Epithelial cell of prostate (primary cell): Measurements from ENCODE around the gene SLC4A1.

Experiments used
- DNase-seq: peaks from one replicate; pipeline ENCODE4 v3.0.0-alpha.2; 2011; ENCODE audit warnings: low read depth, low spot score
- H3K27ac ChIP-seq: fragments of 450-650 bp; 2 replicates; pipeline ENCODE4 v1.5.1; 2017; ENCODE audit warnings: mild to moderate bottlenecking

SLC4A1 gene

DNA sequence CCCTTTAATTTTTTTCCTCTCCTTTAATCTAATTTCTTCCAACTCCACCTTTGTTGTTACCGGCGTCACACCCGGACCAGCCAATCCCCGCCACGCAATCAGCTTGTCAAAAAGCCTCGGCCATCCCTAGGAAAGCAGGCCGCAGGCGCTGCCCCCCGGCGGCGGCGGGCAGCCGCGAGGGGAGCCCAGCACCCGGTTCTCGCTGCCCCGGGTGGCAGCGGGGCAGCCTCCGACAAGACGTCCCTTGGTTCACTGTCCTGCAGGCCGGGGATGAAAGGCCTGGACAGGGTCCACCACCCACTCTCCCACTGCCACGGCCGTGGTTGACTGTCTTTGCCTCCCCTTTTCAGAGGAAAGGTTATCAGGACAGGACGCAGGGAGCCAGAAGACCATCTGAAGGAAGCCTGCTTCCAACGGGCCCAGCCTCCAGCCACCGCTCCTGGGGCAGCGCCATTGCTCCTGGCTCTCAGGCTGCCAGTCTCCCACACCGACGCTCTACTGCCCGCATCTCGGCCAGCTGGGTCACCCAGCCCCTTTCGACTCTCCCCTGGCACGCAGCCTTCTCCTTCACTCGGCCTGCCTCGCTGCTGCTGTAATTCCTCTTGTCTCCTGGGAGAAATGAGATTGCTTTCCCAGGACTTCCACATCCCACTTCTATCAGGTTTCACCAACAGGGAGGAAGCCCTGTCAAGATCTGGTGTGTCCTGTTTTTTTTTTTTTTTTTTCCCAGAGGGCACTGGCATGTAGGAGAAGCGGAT is 45.6 kb downstream of the SLC4A1 start:
- no peak for DNase-seq
- peak overlapping the region; percentile 96 for H3K27ac ChIP-seq

DNA sequence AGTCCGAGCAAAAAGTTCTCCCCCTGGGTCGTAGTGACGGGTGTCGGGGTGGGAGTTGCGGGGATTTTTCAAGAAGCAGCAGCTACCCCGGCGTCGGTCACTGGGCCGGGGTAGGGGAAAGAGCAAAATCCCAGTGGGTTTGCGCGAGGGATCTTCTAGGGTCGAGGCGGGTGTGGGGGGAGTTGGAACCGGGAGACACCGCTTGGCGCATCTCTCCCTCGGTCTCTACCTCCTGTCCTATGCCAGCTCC is 46.1 kb downstream of the SLC4A1 start:
- H3K27ac ChIP-seq, result peak overlapping the region; percentile 96
- no peak for DNase-seq

GRCh38 chr17:44221084-44221861 is 46.7 kb downstream of the SLC4A1 start:
- peak overlapping the region; percentile 96 for H3K27ac ChIP-seq
- no peak for DNase-seq

GRCh38 chr17:44220213-44221083 is 47.5 kb downstream of the SLC4A1 start:
- peak overlapping the region; percentile 96 for H3K27ac ChIP-seq
- no peak for DNase-seq

GRCh38 chr17:44219616-44220212 is 48.2 kb downstream of the SLC4A1 start, which contains the start of gene UBTF:
TSS of gene UBTF (minus strand) at chr17:44219675. CDS start at chr17:44218229, 1,446 bp downstream.
- peak within 1 kb of the TSS; percentile 96 for H3K27ac ChIP-seq
- no peak for DNase-seq

GRCh38 chr17:44219108-44219615 is 48.8 kb downstream of the SLC4A1 start:
- no peak for DNase-seq
- H3K27ac ChIP-seq, result peak overlapping the region; percentile 96

DNA sequence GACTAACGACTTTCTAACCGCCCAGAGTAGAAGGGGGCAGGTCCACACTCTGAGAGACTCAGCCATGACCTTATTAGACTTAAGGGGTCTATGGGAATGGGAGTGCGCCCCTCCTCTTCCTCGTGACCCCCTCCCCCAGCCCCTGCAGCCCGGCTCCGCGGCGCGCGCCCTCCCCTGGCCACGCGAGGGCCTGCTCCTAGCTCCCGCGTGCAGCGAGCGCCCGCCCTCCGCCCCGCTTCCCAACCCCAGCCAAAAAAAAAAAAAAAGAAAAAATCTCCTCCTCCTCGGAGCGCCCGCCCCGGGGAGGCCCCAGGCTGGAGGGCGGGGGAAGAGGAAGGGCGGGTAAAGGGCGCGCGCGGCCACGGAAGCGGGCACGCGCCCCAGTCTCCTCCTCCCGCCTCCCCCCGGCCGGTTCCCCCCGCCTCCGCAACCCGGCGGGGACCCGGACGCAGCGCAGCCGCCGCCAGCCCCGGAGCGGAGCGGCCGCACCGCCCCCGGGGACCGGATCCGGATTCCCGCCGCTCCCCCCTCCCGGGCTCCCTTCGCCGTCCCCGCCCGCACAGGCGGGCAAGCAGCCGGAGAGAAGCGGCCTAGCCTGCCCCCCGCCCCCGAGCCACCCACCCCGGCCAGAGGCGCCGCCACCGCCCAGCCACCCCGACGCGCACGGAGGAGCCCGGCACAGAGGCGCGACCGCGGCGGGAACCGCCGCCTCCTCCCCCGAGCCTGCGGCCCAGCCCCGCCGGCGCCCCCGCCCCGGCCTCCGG is 49.4 kb downstream of the SLC4A1 start:
- peak overlapping the region; percentile 96 for H3K27ac ChIP-seq
- no peak for DNase-seq

DNA sequence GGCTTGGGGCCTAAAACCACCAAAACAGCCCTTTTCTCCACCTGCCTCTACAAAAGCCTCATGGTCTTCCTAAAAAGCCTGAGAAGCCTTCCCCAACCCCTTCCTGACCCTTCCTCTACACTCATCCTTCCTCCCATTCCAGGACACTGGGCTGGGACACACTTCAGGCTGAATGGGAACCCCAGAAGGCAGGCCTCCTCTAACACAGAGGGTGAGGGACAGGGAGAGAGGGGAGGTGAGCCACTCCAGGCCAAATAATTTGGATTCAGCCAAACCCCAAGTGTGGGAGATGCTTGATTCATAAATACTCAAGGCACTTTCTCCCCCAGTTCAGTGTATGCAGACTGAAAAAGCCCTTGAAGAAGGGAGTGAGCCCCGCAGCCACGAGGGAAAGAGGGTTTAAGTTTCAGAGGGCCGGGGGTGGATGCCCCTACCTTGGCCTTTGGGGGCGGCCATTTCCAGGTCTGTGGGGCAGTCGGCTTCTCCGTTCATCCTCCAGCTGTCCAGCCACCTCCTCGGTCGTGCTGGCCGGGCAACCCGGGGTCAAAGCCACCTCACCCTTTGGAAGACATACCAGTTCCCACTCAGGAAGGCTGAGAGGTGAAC is 50.1 kb downstream of the SLC4A1 start:
- peak overlapping the region; percentile 96 for H3K27ac ChIP-seq
- DNase-seq, result no peak

- no peak overlapping the region for H3K27ac ChIP-seq
- DNase-seq, result no peak
Observed at GRCh38 chr17:44216694-44217093, 51.2 kb downstream of the SLC4A1 start.

DNA sequence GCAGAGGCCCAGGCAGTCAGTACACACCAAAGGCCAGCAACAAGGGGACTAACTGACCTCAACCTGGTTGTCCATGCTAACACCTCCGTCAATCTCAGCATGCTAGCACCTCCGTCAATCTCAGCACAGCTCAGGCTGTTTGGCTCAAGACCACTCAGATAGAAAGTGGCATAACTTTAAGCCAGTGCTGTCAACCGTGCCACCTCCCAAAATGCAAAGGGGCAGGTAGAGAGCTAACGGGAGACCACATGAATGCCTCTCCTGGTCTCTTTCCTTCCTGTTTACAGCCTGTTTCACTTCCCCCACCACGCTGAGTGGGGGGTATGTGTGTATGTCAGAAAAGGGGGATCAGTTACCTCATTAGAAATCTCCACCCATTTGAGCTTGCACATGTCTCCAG is 51.8 kb downstream of the SLC4A1 start:
- no peak overlapping the region for H3K27ac ChIP-seq
- no peak for DNase-seq

GRCh38 chr17:44214896-44215295 is 53.0 kb downstream of the SLC4A1 start:
- H3K27ac ChIP-seq, result no peak overlapping the region

DNA sequence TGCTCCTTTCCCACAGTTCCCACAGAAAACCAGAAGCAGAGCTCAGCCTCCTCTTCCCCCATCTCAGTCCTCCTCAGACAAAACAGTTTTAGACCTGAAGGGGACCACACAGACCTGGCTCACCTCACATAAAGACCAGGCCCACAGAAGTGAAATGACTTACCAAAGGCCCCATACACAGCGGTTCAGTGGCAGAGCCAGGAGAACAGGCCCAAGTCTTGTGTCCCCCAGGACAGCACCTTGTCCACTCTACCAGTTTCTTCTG is 53.8 kb downstream of the SLC4A1 start:
- DNase-seq, result no peak
- H3K27ac ChIP-seq, result no peak overlapping the region

More at GRCh38 chr17:44214896-44215295, 53.0 kb downstream of the SLC4A1 start:
- DNase-seq, result no peak

DNA sequence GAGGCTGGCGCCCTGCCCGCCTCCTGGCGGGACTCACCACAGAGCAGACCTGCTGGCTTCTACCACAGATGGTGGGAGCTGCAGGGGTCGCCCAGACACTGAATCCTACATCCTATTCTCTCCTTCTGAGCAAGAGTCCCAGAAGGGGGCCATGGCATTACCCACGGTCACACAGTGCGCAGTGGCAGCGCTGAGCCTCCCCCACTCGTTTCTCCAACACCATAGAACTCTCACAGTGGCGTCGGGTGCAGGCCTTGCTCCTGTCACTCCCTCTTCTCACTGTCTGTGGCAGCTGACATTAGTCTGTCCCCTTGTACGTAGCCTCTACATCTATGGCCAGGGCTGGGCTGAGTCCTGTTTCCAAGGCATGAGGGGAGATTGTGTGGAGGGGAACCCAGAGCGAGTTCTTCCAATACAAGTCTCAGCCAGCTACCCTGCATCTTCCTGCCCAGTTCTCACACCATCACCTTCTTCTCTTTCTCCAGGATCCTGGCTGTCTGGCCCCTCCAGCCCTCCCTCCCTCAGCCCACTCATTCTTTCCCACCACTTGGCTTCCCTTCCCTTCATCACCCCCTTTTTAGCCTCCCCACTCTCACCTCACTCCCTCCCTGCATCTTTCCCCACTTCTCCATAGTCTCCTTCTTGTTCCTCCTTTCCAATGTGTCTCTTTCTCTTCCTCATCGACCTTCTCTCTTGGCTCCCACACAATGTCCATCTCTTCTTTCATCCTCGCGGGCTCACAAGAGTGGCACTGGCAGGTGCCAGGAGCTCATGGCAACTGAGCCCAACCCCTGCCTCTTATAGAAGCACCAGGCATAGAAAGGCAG is 54.3 kb downstream of the SLC4A1 start:
- DNase-seq, result no peak
- no peak overlapping the region for H3K27ac ChIP-seq

DNA sequence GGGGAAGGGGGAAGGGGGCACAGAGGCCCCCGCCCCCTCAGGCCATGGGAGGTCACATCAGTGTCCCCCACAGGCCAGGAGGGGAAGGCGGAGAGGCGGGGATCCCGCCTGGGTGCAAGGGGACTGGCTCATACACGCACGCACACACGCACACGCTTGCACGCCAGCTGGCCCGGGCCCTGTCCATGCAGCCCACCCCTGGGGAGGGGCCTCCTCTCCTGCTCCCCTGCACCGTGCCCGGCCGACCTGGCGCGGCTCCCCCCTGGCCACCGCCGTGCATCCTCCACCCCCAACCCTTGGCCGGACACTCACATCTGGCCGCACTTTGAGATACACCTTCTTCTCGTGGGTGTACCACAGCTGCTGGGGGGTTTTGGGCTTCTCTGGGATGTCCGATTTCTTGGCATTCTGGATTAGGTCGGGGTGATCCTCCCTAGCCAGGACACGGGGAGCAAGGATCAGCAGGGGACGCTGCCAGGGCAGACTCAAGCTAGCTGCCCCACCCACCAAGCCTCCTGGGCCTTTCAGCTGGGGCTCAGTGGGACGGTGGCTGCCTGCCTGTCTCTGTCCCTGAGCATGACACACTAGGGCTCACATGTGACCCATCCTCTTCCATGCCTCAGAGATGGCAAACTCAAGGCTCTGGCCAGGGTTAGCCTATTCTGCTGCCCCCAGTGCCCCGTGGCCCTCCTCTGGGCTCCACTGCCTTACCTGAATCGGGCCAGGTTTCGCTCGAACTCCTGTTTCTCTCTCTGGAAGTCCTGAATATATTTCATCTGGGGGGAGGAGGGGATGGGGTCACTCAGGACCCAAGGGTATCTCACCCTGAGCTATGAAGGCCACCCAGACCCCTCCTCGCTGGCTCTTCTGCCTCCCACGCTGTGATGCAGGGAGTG is 55.2 kb downstream of the SLC4A1 start:
- DNase-seq, result no peak
- no peak overlapping the region for H3K27ac ChIP-seq

GRCh38 chr17:44211281-44212265 is 56.4 kb downstream of the SLC4A1 start:
- DNase-seq, result no peak
- no peak overlapping the region for H3K27ac ChIP-seq
